ENCODE results near the gene FASTKD3.

DNA sequence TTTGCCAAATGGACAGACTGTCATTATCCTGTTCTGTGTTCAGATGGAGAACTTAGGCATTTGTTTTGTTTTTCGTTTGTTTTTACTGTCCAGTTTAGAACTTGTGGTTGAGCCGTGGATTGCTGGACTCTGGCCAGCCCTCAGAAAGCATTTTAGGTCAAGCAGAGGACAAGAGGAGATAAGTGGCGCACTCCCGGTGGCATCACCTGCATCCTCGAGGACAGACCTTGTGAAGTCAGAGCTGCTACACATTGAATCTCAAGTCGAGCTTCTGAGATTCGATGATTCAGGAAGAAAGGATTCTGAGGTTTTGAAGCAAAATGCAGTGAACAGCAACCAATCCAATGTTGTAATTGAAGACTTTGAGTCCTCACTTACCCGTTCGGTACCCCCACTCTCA, 9.0 kb upstream of the FASTKD3 start:
- TF ChIP-seq, protein P1, sequence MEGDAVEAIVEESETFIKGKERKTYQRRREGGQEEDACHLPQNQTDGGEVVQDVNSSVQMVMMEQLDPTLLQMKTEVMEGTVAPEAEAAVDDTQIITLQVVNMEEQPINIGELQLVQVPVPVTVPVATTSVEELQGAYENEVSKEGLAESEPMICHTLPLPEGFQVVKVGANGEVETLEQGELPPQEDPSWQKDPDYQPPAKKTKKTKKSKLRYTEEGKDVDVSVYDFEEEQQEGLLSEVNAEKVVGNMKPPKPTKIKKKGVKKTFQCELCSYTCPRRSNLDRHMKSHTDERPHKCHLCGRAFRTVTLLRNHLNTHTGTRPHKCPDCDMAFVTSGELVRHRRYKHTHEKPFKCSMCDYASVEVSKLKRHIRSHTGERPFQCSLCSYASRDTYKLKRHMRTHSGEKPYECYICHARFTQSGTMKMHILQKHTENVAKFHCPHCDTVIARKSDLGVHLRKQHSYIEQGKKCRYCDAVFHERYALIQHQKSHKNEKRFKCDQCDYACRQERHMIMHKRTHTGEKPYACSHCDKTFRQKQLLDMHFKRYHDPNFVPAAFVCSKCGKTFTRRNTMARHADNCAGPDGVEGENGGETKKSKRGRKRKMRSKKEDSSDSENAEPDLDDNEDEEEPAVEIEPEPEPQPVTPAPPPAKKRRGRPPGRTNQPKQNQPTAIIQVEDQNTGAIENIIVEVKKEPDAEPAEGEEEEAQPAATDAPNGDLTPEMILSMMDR (IDR thresholded peaks at IDR 0.05; ENCODE audit: low read depth, low read length) = no peak
- TF ChIP-seq EZH2phosphoT487 (IDR thresholded peaks at IDR 0.05; ENCODE audit: low read depth) = no peak
